Measurements from ENCODE around the gene AOPEP. TPM values are rescaled to one million over a fixed set of nuclear protein-coding genes. Genes with fewer than 3 reads are reported as not detected.

AOPEP gene
- total RNA-seq, 1 experiment from 2014 or later = 32.4 TPM

- Mint-ChIP-seq H3K9me3 (ENCODE audit: unreplicated experiment) (no peaks in the 10 kb centered on the region), H3K27ac (ENCODE audit: low read depth, unreplicated experiment) (no peak overlapping the region), H3K27me3 (ENCODE audit: insufficient read depth, unreplicated experiment) (no peaks in the 10 kb centered on the region), H3K4me1 (ENCODE audit: insufficient read depth, unreplicated experiment) (peaks cover 15% of the 10 kb centered on the region), H3K36me3 (ENCODE audit: insufficient read depth, unreplicated experiment) (peaks cover 23% of the 10 kb centered on the region), H3K4me3 (ENCODE audit: unreplicated experiment) (no peak overlapping the region)
- ChIA-PET CTCF (interaction anchor here (1.1 kb wide), 1 partner anchor 177 kb away, joined by 3 read pairs; no protein-coding TSS in a partner anchor), POLR2A (interaction anchor here (0.6 to 1.4 kb wide), 6 partner anchors 12 to 86 kb away, joined by 3 to 4 read pairs (median 3); no protein-coding TSS in a partner anchor)
- intact Hi-C loops (cut with micrococcal nuclease) = no loop called here
- TF ChIP-seq, protein P1, sequence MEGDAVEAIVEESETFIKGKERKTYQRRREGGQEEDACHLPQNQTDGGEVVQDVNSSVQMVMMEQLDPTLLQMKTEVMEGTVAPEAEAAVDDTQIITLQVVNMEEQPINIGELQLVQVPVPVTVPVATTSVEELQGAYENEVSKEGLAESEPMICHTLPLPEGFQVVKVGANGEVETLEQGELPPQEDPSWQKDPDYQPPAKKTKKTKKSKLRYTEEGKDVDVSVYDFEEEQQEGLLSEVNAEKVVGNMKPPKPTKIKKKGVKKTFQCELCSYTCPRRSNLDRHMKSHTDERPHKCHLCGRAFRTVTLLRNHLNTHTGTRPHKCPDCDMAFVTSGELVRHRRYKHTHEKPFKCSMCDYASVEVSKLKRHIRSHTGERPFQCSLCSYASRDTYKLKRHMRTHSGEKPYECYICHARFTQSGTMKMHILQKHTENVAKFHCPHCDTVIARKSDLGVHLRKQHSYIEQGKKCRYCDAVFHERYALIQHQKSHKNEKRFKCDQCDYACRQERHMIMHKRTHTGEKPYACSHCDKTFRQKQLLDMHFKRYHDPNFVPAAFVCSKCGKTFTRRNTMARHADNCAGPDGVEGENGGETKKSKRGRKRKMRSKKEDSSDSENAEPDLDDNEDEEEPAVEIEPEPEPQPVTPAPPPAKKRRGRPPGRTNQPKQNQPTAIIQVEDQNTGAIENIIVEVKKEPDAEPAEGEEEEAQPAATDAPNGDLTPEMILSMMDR (IDR thresholded peaks at IDR 0.05; ENCODE audit: unreplicated experiment) = no peak
- DNase-seq (ENCODE audit: unreplicated experiment) = no peak
- BruUV-seq (replicated peaks) = no TSS peak
Observed at GRCh38 chr9:94824913-94825610, 98.6 kb downstream of the AOPEP start.

GRCh38 chr9:94825611-94825958, 99.1 kb downstream of the AOPEP start:
- no TSS peak for BruUV-seq (replicated peaks)
- TF ChIP-seq, protein P1 (IDR thresholded peaks at IDR 0.05; ENCODE audit: unreplicated experiment) = no peak
- Mint-ChIP-seq H3K9me3 (ENCODE audit: unreplicated experiment) (no peaks in the 10 kb centered on the region), H3K27me3 (ENCODE audit: insufficient read depth, unreplicated experiment) (no peaks in the 10 kb centered on the region), H3K4me3 (ENCODE audit: unreplicated experiment) (no peak overlapping the region), H3K4me1 (ENCODE audit: insufficient read depth, unreplicated experiment) (peaks cover 15% of the 10 kb centered on the region), H3K27ac (ENCODE audit: low read depth, unreplicated experiment) (no peak overlapping the region), H3K36me3 (ENCODE audit: insufficient read depth, unreplicated experiment) (peaks cover 23% of the 10 kb centered on the region)
- POLR2A ChIA-PET = interaction anchor here (0.6 to 1.4 kb wide), 5 partner anchors 12 to 86 kb away, joined by 3 read pairs; no protein-coding TSS in a partner anchor
- intact Hi-C loops (cut with micrococcal nuclease) = no loop called here
- CTCF ChIA-PET = interaction anchor here (1.1 kb wide), 1 partner anchor 176 kb away, joined by 3 read pairs; no protein-coding TSS in a partner anchor
- no peak for DNase-seq (ENCODE audit: unreplicated experiment)

- CTCF ChIA-PET = interaction anchor here (1.1 kb wide), 1 partner anchor 176 kb away, joined by 3 read pairs; no protein-coding TSS in a partner anchor
Observed at GRCh38 chr9:94826044-94826443, 99.5 kb downstream of the AOPEP start.

More at GRCh38 chr9:94826044-94826443, 99.5 kb downstream of the AOPEP start:
- H3K36me3 Mint-ChIP-seq (ENCODE audit: insufficient read depth, unreplicated experiment) = peaks cover 23% of the 10 kb centered on the region
- no peak overlapping the region for H3K27ac Mint-ChIP-seq (ENCODE audit: low read depth, unreplicated experiment)
- intact Hi-C loops (cut with micrococcal nuclease) = no loop called here
- peaks cover 15% of the 10 kb centered on the region for H3K4me1 Mint-ChIP-seq (ENCODE audit: insufficient read depth, unreplicated experiment)
- H3K9me3 Mint-ChIP-seq (ENCODE audit: unreplicated experiment) = no peaks in the 10 kb centered on the region
- DNase-seq (ENCODE audit: unreplicated experiment) = no peak
- no TSS peak for BruUV-seq (replicated peaks)
- POLR2A ChIA-PET = interaction anchor here (0.6 to 1.4 kb wide), 6 partner anchors 11 to 85 kb away, joined by 3 to 4 read pairs (median 3); no protein-coding TSS in a partner anchor
- H3K4me3 Mint-ChIP-seq (ENCODE audit: unreplicated experiment) = no peak overlapping the region
- TF ChIP-seq, protein P1 (IDR thresholded peaks at IDR 0.05; ENCODE audit: unreplicated experiment) = no peak
- H3K27me3 Mint-ChIP-seq (ENCODE audit: insufficient read depth, unreplicated experiment) = no peaks in the 10 kb centered on the region

All from MCF 10A (cell line).